GM23248 (cell line): ENCODE results near the gene STARD3. TPM values are rescaled to one million over a fixed set of nuclear protein-coding genes. Genes with fewer than 3 reads are reported as not detected.
A peak's percentile ranks its signal among the peaks of the same experiment; 100 is the strongest.
"Not testable (repeated sequence)": the region's sequence is repeated elsewhere in the genome, so short reads cannot be mapped to it uniquely, and the experiment has no call there.

Experiments used
- DNase-seq: peaks from one replicate; pipeline ENCODE4 v3.0.0-alpha.2; 2015
- H2AFZ ChIP-seq: fragments of 200-600 bp; sonication (generic); 2 replicates; pipeline ENCODE4 v1.6.1; 2016; ENCODE audit warnings: antibody characterized with exemption
- H3F3A ChIP-seq: fragments of 200-600 bp; sonication (generic); 2 replicates; pipeline ENCODE4 v1.6.1; 2016; ENCODE audit warnings: mild to moderate bottlenecking, antibody characterized with exemption, mixed run types; ENCODE audit not compliant: insufficient read depth
- H3K27ac ChIP-seq: fragments of 200-600 bp; sonication (generic); 2 replicates; pipeline ENCODE4 v1.5.1; 2016; ENCODE audit warnings: mild to moderate bottlenecking
- H3K27me3 ChIP-seq: fragments of 200-600 bp; sonication (generic); replicated peaks from 2 replicates; pipeline ENCODE4 v1.6.1; 2016; ENCODE audit warnings: mild to moderate bottlenecking; ENCODE audit not compliant: insufficient read depth
- H3K36me3 ChIP-seq: fragments of 200-600 bp; sonication (generic); 2 replicates; pipeline ENCODE4 v1.6.1; 2016; ENCODE audit warnings: low read depth, mild to moderate bottlenecking
- H3K4me1 ChIP-seq: fragments of 200-600 bp; sonication (generic); 2 replicates; pipeline ENCODE4 v1.6.1; 2016; ENCODE audit warnings: mild to moderate bottlenecking; ENCODE audit not compliant: insufficient read depth
- H3K4me2 ChIP-seq: fragments of 200-600 bp; sonication (generic); one replicate; pipeline ENCODE4 v1.6.1; 2016; ENCODE audit warnings: mild to moderate bottlenecking; ENCODE audit not compliant: unreplicated experiment
- H3K4me3 ChIP-seq: fragments of 200-600 bp; sonication (generic); 2 replicates; pipeline ENCODE4 v1.5.1; 2016; ENCODE audit warnings: mild to moderate bottlenecking
- H3K79me2 ChIP-seq: fragments of 200-600 bp; sonication (generic); 2 replicates; pipeline ENCODE4 v1.6.1; 2016; ENCODE audit warnings: mild to moderate bottlenecking; ENCODE audit not compliant: insufficient read depth
- H3K9ac ChIP-seq: fragments of 200-600 bp; sonication (generic); 2 replicates; pipeline ENCODE4 v1.6.1; 2016; ENCODE audit warnings: mild to moderate bottlenecking
- H3K9me2 ChIP-seq: fragments of 200-600 bp; sonication (generic); 2 replicates; pipeline ENCODE4 v1.6.1; 2016; ENCODE audit warnings: mixed run types, mild to moderate bottlenecking, moderate library complexity; ENCODE audit not compliant: insufficient read depth
- H3K9me3 ChIP-seq: fragments of 200-600 bp; sonication (generic); one replicate; pipeline ENCODE4 v1.6.1; 2017; ENCODE audit warnings: low read depth
- H4K20me1 ChIP-seq: fragments of 200-600 bp; sonication (generic); 2 replicates; pipeline ENCODE4 v1.6.0; 2016; ENCODE audit not compliant: insufficient read depth
- EZH2 ChIP-seq: fragments of 200-600 bp; sonication (generic); IDR thresholded peaks from 2 replicates; pipeline ENCODE4 v1.6.1; 2018; ENCODE audit warnings: antibody characterized with exemption, mild to moderate bottlenecking; ENCODE audit not compliant: insufficient read depth, poor library complexity, severe bottlenecking
- EZH2phosphoT487 ChIP-seq: fragments of 200-600 bp; sonication (generic); IDR thresholded peaks from 2 replicates; pipeline ENCODE4 v1.6.1; 2018; ENCODE audit warnings: antibody characterized with exemption, moderate library complexity, mild to moderate bottlenecking, low read depth; ENCODE audit not compliant: insufficient read depth
- WGBS, 2 experiments: methylation state at CpG; one replicate each; pipeline ENCODE4 v1.1.6; 2015 to 2017; ENCODE audit warnings: low lambda C conversion rate in 2 of 2, low coverage in 1 of 2; ENCODE audit errors: missing lambda C conversion rate in 2 of 2; 5-methylcytosine and 5-hydroxymethylcytosine counted together
- in situ Hi-C: fragments of 300-500 bp; cut with MboI; formaldehyde crosslinking; loops from 2 replicates; pipeline ENCODE4 v1.15.0; 2020
- polyA plus RNA-seq: library from polyadenylated mRNA; unstranded; fragments of >200 nt; fragmentation: Nextera tagmentation; extraction: Ambion mirVana; gene quantifications from 2 replicates; pipeline ENCODE4 v1.2.1, GENCODE V29; 2016
- total RNA-seq: library from RNA; depleted of rRNA; stranded (reverse); fragments of >200 nt; shearing (Covaris generic); gene quantifications from 2 replicates; pipeline ENCODE4 v1.2.3, GENCODE V29; 2014

Gene STARD3
- total and polyA plus RNA-seq, 2 experiments from 2014 or later: 32.3 to 41.0 TPM

DNA sequence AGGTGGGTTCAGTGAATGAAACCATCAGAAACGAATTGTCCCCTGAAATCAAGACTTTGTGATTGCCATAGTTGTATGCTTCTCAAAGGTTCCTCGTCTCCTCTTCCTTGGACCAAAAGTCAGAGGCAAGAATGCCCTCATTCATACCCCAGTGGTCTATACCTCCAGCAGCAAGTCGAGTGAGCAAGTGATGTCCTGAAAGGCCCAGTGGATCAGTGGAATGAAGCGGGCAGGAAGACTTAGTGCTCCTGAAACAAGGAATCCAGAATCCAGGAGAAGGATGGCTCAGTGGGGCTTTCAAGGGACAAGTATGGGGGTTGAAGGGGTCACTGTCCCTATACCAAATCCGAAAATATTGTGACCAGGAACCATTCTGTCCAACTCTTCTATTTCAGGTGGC is 57.6 kb downstream of the STARD3 start:
- Histone ChIP-seq H2AFZ (no peak overlapping the region), H3K27me3 (no peaks in the 10 kb centered on the region), H3F3A (no peaks in the 10 kb centered on the region), H3K4me3 (no peak overlapping the region), H3K36me3 (no peaks in the 10 kb centered on the region), H3K4me2 (no peak overlapping the region), H3K27ac (no peak overlapping the region), H4K20me1 (no peaks in the 10 kb centered on the region), H3K79me2 (peaks cover 8% of the 10 kb centered on the region; the same call in 1 of the 2 replicates), H3K9ac (no peak overlapping the region), H3K9me3 (no peaks in the 10 kb centered on the region), H3K9me2 (no peaks in the 10 kb centered on the region), H3K4me1 (peaks cover 4% of the 10 kb centered on the region; the same call in 1 of the 2 replicates)
- in situ Hi-C loops: no loop called here
- no peak for DNase-seq
- no peak for TF ChIP-seq EZH2
- no peak for TF ChIP-seq EZH2phosphoT487
- 81 to 90% methylated on average over 5 of the region's 5 CpGs for WGBS, 2 experiments

GRCh38 chr17:39695089-39695474 is 58.1 kb downstream of the STARD3 start:
- no peaks in the 10 kb centered on the region for H3K27me3 ChIP-seq
- peaks cover 4% of the 10 kb centered on the region; the same call in 1 of the 2 replicates for H3K4me1 ChIP-seq
- TF ChIP-seq EZH2: no peak
- TF ChIP-seq EZH2phosphoT487: no peak
- in situ Hi-C loops: no loop called here
- H3F3A ChIP-seq: no peaks in the 10 kb centered on the region
- 75 to 79% methylated on average over 2 of the region's 2 CpGs for WGBS, 2 experiments
- H3K9ac ChIP-seq: no peak overlapping the region
- H3K27ac ChIP-seq: no peak overlapping the region
- H3K36me3 ChIP-seq: no peaks in the 10 kb centered on the region
- H3K9me2 ChIP-seq: no peaks in the 10 kb centered on the region
- H3K4me2 ChIP-seq: no peak overlapping the region
- H4K20me1 ChIP-seq: no peaks in the 10 kb centered on the region
- H3K9me3 ChIP-seq: no peaks in the 10 kb centered on the region
- peaks cover 13% of the 10 kb centered on the region for H3K79me2 ChIP-seq
- no peak overlapping the region for H2AFZ ChIP-seq
- H3K4me3 ChIP-seq: no peak overlapping the region
- DNase-seq: no peak

- no peaks in the 10 kb centered on the region for H3K27me3 ChIP-seq
- no peaks in the 10 kb centered on the region for H3K9me2 ChIP-seq
- in situ Hi-C loops: no loop called here
- H3K4me3 ChIP-seq: no peak overlapping the region
- TF ChIP-seq EZH2phosphoT487: no peak
- TF ChIP-seq EZH2: no peak
- no peaks in the 10 kb centered on the region for H3K36me3 ChIP-seq
- no peak overlapping the region for H3K4me2 ChIP-seq
- no peak for DNase-seq
- no peaks in the 10 kb centered on the region for H3F3A ChIP-seq
- no peaks in the 10 kb centered on the region for H4K20me1 ChIP-seq
- H3K9me3 ChIP-seq: no peaks in the 10 kb centered on the region
- H3K4me1 ChIP-seq: peaks cover 11% of the 10 kb centered on the region
- no peak overlapping the region for H3K9ac ChIP-seq
- 72 to 81% methylated on average over 6 of the region's 6 CpGs for WGBS, 2 experiments
- no peak overlapping the region for H2AFZ ChIP-seq
- peaks cover 29% of the 10 kb centered on the region for H3K79me2 ChIP-seq
- H3K27ac ChIP-seq: no peak overlapping the region
Observed at GRCh38 chr17:39696731-39697130, 59.8 kb downstream of the STARD3 start.

DNA sequence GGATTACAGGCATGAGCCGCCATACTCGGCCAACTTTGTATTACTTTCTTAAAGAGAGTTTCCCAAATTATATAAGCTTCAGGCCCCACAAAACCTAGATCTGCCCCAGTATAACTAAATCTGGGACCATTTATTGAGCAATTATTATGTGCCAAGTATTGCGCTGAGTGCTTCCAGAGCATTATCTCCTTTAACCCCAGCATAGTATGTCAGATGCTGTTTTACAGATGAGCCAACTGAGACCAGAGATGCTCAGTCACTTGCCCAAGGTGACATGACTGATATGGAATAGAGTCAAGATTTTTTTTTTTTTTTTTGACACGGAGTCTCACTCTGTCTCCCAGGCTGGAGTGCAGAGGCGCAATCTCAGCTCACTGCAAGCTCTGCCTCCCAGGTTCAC is 61.0 kb downstream of the STARD3 start:
- H3K79me2 ChIP-seq: peaks cover 40% of the 10 kb centered on the region
- no peak overlapping the region for H3K4me3 ChIP-seq
- H3F3A ChIP-seq: no peaks in the 10 kb centered on the region
- no peak overlapping the region for H2AFZ ChIP-seq
- no peak overlapping the region for H3K27ac ChIP-seq
- no peak overlapping the region for H3K4me2 ChIP-seq
- 81 to 83% methylated on average over 5 of the region's 5 CpGs for WGBS, 2 experiments
- no peaks in the 10 kb centered on the region for H3K9me2 ChIP-seq
- no peaks in the 10 kb centered on the region for H3K27me3 ChIP-seq
- DNase-seq: no peak
- no peak overlapping the region for H3K9ac ChIP-seq
- in situ Hi-C loops: no loop called here
- H3K36me3 ChIP-seq: no peaks in the 10 kb centered on the region
- TF ChIP-seq EZH2 (no peak), EZH2phosphoT487 (no peak)
- no peaks in the 10 kb centered on the region for H3K9me3 ChIP-seq
- H4K20me1 ChIP-seq: no peaks in the 10 kb centered on the region
- H3K4me1 ChIP-seq: peaks cover 11% of the 10 kb centered on the region

DNA sequence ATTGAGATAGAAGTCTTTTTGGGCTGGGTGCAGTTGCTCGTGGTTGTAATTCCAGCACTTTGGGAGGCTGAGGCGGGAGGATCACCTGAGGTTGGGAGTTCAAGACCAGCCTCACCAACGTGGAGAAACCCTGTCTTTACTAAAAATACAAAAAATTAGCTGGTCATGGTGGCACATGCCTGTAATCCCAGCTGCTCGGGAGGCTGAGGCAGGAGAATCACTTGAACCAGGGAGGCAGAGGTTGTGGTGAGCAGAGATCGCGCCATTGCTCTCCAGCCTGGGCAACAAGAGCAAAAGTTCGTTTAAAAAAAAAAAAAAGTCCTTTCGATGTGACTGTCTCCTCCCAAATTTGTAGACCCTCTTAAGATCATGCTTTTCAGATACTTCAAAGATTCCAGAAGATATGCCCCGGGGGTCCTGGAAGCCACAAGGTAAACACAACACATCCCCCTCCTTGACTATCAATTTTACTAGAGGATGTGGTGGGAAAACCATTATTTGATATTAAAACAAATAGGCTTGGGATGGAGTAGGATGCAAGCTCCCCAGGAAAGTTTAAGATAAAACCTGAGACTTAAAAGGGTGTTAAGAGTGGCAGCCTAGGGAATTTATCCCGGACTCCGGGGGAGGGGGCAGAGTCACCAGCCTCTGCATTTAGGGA is 62.3 kb downstream of the STARD3 start:
- Histone ChIP-seq H3K79me2 (peaks cover 53% of the 10 kb centered on the region), H3K27ac (peak overlapping the region; percentile 28; the same call in 1 of the 2 replicates), H2AFZ (peak overlapping the region; percentile 97), H3K4me1 (peaks cover 11% of the 10 kb centered on the region), H3K4me2 (peak overlapping the region; percentile 98), H3K9ac (peak overlapping the region; percentile 85), H3K4me3 (peak overlapping the region; percentile 81)
- DNase-seq, H3K36me3 ChIP-seq, H3K9me2 ChIP-seq, H3K27me3 ChIP-seq, H4K20me1 ChIP-seq, H3F3A ChIP-seq, H3K9me3 ChIP-seq, in situ Hi-C loops: not testable (repeated sequence)
- 45 to 46% methylated on average over 11 of the region's 11 CpGs for WGBS, 2 experiments
